Measurements from ENCODE around the gene OR7C2.

OR7C2 gene

DNA sequence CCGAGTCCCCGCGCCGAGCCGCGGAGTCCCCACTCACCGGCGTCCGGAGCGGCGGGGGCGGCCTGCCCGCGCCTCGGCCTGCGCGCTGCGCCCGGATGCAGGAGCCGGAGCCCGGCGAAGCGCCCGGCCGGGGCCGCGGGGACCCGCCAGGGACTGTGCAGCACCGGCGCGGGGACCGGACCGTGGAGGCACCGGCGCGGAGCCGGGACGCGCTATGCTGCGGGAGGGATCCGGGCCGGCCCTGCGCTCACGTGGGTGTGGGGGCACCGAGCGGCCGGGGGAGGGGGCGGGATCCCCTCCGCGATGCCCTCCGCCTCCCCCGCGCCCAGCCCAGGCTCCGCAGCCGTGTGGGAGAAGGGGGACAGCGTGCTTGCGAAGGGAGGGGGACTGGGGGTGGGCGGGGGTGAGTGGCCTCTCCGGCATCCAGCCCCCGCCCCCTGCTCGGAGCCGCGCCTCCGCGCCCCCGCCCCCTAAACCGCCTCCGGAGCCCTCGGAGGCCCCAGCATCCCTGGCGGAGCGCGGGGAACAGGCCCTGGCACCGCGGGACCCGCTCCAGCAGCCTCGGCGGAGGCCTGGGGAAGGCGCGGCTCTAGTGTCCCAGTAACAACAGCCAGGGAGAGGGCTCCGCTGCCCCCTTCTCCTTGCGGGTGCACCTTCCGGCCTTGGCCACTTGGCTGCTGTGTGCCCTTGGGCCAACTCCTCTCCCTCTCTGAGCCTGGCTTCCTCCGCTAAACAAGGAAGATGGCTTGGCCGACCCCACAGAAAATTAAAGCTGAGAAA, 38.4 kb downstream of the OR7C2 start, which contains the start of gene SLC1A6:
TSS of gene SLC1A6 (minus strand) at position 389 of the 780 bp plus-strand sequence. CDS start 6,954 bp downstream, outside the sequence.
- DNase-seq (ENCODE audit: low spot score): no peak

DNA sequence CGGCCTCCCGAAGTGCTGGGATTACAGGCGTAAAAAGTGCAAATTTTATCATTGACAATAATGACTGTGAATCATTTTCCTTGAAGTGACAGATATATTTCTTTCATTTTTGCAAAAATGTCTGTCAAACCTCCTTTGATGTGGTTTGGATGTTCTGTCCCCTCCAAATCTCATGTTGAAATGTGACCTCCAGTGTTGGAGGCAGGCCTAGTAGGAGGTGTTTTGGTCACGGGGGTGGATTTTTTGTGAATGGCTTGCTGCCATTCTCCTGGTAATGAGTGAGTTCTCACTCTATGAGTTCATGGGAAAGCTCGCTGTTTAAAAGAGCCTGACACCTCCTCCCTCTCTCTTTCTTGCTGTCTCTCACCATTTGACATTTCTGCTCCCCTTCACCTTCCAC, 43.8 kb downstream of the OR7C2 start:
- DNase-seq (ENCODE audit: low spot score): no peak

All from LoVo (cell line).